Keratinocyte (primary cell): ENCODE data around the gene ERC2. TPM values are rescaled to one million over a fixed set of nuclear protein-coding genes. Genes with fewer than 3 reads are reported as not detected.

Source experiments
- DNase-seq: peaks from one replicate; pipeline ENCODE4 v3.0.0-alpha.2; 2011; ENCODE audit warnings: low read depth, missing footprints, low spot score
- FAIRE-seq: peaks from 2 replicates; lab custom pipeline; 2011; peaks lifted over from hg19 to GRCh38; lab: Jason Lieb, UNC
- H2AFZ ChIP-seq: 2 replicates; pipeline ENCODE4 v1.6.0; 2012; ENCODE audit warnings: low read length, control low read depth, inconsistent platforms; ENCODE audit not compliant: control insufficient read depth
- H3K27ac ChIP-seq: 2 replicates; pipeline ENCODE4 v1.5.1; 2011; ENCODE audit warnings: low read length; ENCODE audit not compliant: control insufficient read depth, insufficient read depth
- H3K27me3 ChIP-seq: 3 replicates; pipeline ENCODE4 v1.6.0; 2011; ENCODE audit warnings: low read length; ENCODE audit not compliant: control insufficient read depth, insufficient read depth; ENCODE audit errors: extremely low read depth
- H3K36me3 ChIP-seq, 2 experiments: 2 replicates in 1 of 2; 3 replicates in 1 of 2; pipeline ENCODE4 v1.5.1; 2011; ENCODE audit warnings: low read length in 2 of 2, mild to moderate bottlenecking in 1 of 2; ENCODE audit not compliant: control insufficient read depth in 2 of 2, insufficient read depth in 2 of 2; ENCODE audit errors: extremely low read depth in 1 of 2
- H3K4me1 ChIP-seq: 3 replicates; pipeline ENCODE4 v1.5.1; 2011; ENCODE audit warnings: low read length; ENCODE audit not compliant: control insufficient read depth, insufficient read depth; ENCODE audit errors: extremely low read depth
- H3K4me2 ChIP-seq: 3 replicates; pipeline ENCODE4 v1.6.0; 2011; ENCODE audit warnings: low read depth, low read length; ENCODE audit not compliant: control insufficient read depth, insufficient read depth; ENCODE audit errors: extremely low read depth
- H3K4me3 ChIP-seq, 3 experiments: fragments of 200-600 bp in 1 of 3; sonication (generic) in 1 of 3; 2 replicates in 2 of 3; 3 replicates in 1 of 3; pipeline ENCODE4 v1.5.1; 2011 to 2016; ENCODE audit warnings: low read length in 3 of 3, mild to moderate bottlenecking in 3 of 3, control low read depth in 2 of 3, inconsistent platforms in 1 of 3, low read depth in 1 of 3, mixed read lengths in 1 of 3, mixed run types in 1 of 3, moderate library complexity in 1 of 3; ENCODE audit not compliant: control insufficient read depth in 2 of 3, insufficient read depth in 2 of 3; ENCODE audit errors: extremely low read depth in 1 of 3
- H3K79me2 ChIP-seq: 2 replicates; pipeline ENCODE4 v1.6.0; 2012; ENCODE audit warnings: low read length; ENCODE audit not compliant: control insufficient read depth, insufficient read depth
- H3K9ac ChIP-seq: 3 replicates; pipeline ENCODE4 v1.6.0; 2011; ENCODE audit warnings: low read length; ENCODE audit not compliant: control insufficient read depth, insufficient read depth; ENCODE audit errors: extremely low read depth
- H3K9me1 ChIP-seq: 3 replicates; pipeline ENCODE4 v1.6.0; 2011; ENCODE audit warnings: low read length; ENCODE audit not compliant: control insufficient read depth, insufficient read depth; ENCODE audit errors: extremely low read depth
- H3K9me3 ChIP-seq: 2 replicates; pipeline ENCODE4 v1.5.1; 2012; ENCODE audit warnings: low read depth, low read length; ENCODE audit not compliant: control insufficient read depth
- H4K20me1 ChIP-seq: 3 replicates; pipeline ENCODE4 v1.6.0; 2011; ENCODE audit warnings: low read length; ENCODE audit not compliant: control insufficient read depth, insufficient read depth; ENCODE audit errors: extremely low read depth
- EZH2 ChIP-seq: IDR thresholded peaks from one replicate; pipeline ENCODE4 v1.6.1; 2012; ENCODE audit warnings: inconsistent platforms, mild to moderate bottlenecking, low read length, moderate library complexity
- dilution Hi-C: fragments of 300-500 bp; cut with MboI; formaldehyde crosslinking; loops from one replicate; pipeline ENCODE4 v1.7.0; 2020; ENCODE audit warnings: low sequenced_read_pairs; ENCODE audit not compliant: extremely low pct_ligation_motif_present
- polyA plus RNA-seq, 5 experiments: library from polyadenylated mRNA; depleted of rRNA in 3 of 5; stranded (reverse) in 3 of 5; stranded (forward) in 1 of 5; unstranded in 1 of 5; fragments of >200 nt; gene quantifications; 1 replicate in 1 of 5; 2 replicates in 3 of 5; 3 replicates in 1 of 5; pipeline versions ENCODE4 v1.2.1 to v1.2.3, GENCODE V29; 2011 to 2012; ENCODE audit warnings: missing spikeins in 2 of 5, low read depth in 1 of 5, low replicate concordance in 1 of 5
- small RNA-seq, 3 experiments: library from RNA; depleted of rRNA; stranded (forward); fragments of <200 nt; gene quantifications; one replicate each; pipeline ENCODE3, GENCODE V24; 2012; ENCODE audit warnings: low read depth in 3 of 3, low replicate concordance in 1 of 3; ENCODE audit not compliant: insufficient read length in 3 of 3
- TF ChIP-seq, protein P1 (sequence below), 3 experiments: IDR thresholded peaks in 1 of 3; conservative IDR thresholded peaks in 1 of 3; optimal IDR thresholded peaks in 1 of 3; 2 replicates in 2 of 3; 3 replicates in 1 of 3; pipeline versions ENCODE3 to v1.5.1; 2011; ENCODE audit warnings: low read length in 3 of 3, mild to moderate bottlenecking in 3 of 3, moderate library complexity in 2 of 3, control low read depth in 1 of 3, inconsistent platforms in 1 of 3; ENCODE audit not compliant: insufficient read depth in 2 of 3; ENCODE audit errors: extremely low read depth in 1 of 3

Gene ERC2
- polyA plus RNA-seq, 1 donor (not counting 4 experiments of a cell fraction or from before 2014, with no cell fraction given) = 0.08 TPM

DNA sequence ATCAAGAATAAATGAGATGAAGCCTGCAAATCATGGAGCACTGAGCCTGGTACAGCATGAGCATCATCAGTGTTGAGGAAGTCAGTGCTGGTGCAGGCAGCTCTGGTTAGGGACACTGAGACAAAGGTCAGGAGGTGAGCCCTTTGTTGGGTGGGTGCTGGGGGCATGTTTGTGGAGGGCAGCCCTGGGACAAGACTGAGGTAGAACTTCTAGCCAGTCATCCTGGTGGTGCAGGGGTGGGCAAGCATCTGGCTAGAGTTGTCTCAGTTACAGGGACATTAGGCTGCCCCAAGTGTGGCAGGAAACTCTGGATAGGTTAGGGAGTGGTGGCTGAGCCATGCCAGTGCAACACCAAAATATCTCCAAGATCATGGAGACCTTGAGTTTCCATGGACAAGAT lies 1008.4 kb downstream of the ERC2 start:
- Histone ChIP-seq H3K9me3 (no peaks in the 10 kb centered on the region), H3K9ac (no peak overlapping the region), H2AFZ (no peak overlapping the region), H3K4me1 (no peaks in the 10 kb centered on the region), H3K9me1 (no peaks in the 10 kb centered on the region), H3K36me3 (no peaks in the 10 kb centered on the region), H4K20me1 (no peaks in the 10 kb centered on the region), H3K79me2 (no peaks in the 10 kb centered on the region), H3K27ac (no peak overlapping the region), H3K4me2 (no peak overlapping the region), H3K27me3 (no peaks in the 10 kb centered on the region), H3K4me3 (no peak overlapping the region)
- TF ChIP-seq, protein P1, sequence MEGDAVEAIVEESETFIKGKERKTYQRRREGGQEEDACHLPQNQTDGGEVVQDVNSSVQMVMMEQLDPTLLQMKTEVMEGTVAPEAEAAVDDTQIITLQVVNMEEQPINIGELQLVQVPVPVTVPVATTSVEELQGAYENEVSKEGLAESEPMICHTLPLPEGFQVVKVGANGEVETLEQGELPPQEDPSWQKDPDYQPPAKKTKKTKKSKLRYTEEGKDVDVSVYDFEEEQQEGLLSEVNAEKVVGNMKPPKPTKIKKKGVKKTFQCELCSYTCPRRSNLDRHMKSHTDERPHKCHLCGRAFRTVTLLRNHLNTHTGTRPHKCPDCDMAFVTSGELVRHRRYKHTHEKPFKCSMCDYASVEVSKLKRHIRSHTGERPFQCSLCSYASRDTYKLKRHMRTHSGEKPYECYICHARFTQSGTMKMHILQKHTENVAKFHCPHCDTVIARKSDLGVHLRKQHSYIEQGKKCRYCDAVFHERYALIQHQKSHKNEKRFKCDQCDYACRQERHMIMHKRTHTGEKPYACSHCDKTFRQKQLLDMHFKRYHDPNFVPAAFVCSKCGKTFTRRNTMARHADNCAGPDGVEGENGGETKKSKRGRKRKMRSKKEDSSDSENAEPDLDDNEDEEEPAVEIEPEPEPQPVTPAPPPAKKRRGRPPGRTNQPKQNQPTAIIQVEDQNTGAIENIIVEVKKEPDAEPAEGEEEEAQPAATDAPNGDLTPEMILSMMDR (optimal IDR thresholded peaks at IDR 0.05 in 1 of 3, IDR thresholded peaks at IDR 0.05 in 1 of 3, conservative IDR thresholded peaks at IDR 0.05 in 1 of 3; ENCODE audit: extremely low read depth in 1 of 3, insufficient read depth in 2 of 3, low read length in 3 of 3) = no peak
- TF ChIP-seq EZH2 = no peak
- dilution Hi-C loops = no loop called here
- FAIRE-seq (no peak), DNase-seq (no peak)

Small RNA genes lying within 50 kb of the gene (small RNA-seq; reads per million reads assigned to genes)
- gene MIR3938 = 0 to 0.07 (median 0) reads per million in 3 experiments
- gene RNA5SP133 = 0 reads per million in 3 experiments

Other genes starting within 250 kb of the ERC2 start
- gene CCDC66, start 88.7 kb upstream of the ERC2 start, polyA plus RNA-seq = 5.1 to 11.3 TPM (median 8.0 TPM) in 3 replicates
- 20.0 to 38.6 TPM (median 26.7 TPM) in 3 replicates for gene TASOR, start 214.8 kb upstream of the ERC2 start, polyA plus RNA-seq